ENCODE data around the gene MCTP1.
A peak's percentile ranks its signal among the peaks of the same experiment; 100 is the strongest.

MCTP1 gene

GRCh38 chr5:94928891-94929290 lies 356.0 kb downstream of the MCTP1 start:
- no peak for DNase-seq

- no peak for DNase-seq
Measured at GRCh38 chr5:94920570-94920969, 364.3 kb downstream of the MCTP1 start.

GRCh38 chr5:94916619-94917018 lies 368.3 kb downstream of the MCTP1 start:
- DNase-seq: no peak

GRCh38 chr5:94911276-94911675 lies 373.6 kb downstream of the MCTP1 start:
- no peak for DNase-seq

GRCh38 chr5:94910721-94911120 lies 374.2 kb downstream of the MCTP1 start:
- DNase-seq: no peak

- no peak for DNase-seq
Measured at GRCh38 chr5:94908889-94909480, 375.9 kb downstream of the MCTP1 start.

GRCh38 chr5:94906750-94907149 lies 378.1 kb downstream of the MCTP1 start:
- DNase-seq: no peak

- no peak for DNase-seq
Measured at GRCh38 chr5:94903726-94904125, 381.2 kb downstream of the MCTP1 start.

- peak in 1 of 5 experiments; percentile 34 for DNase-seq
Measured at GRCh38 chr5:94901191-94901979, 383.5 kb downstream of the MCTP1 start.

GRCh38 chr5:94900006-94900505 lies 384.8 kb downstream of the MCTP1 start:
- DNase-seq: no peak

- DNase-seq: no peak
Measured at GRCh38 chr5:94893412-94894135, 391.3 kb downstream of the MCTP1 start.

GRCh38 chr5:94891972-94892371 lies 392.9 kb downstream of the MCTP1 start:
- DNase-seq: no peak

GRCh38 chr5:94891565-94891964 lies 393.3 kb downstream of the MCTP1 start:
- no peak for DNase-seq

GRCh38 chr5:94890907-94891306 lies 394.0 kb downstream of the MCTP1 start:
- DNase-seq: no peak

- DNase-seq: no peak
Measured at GRCh38 chr5:94888674-94889073, 396.2 kb downstream of the MCTP1 start.

- no peak for DNase-seq
Measured at GRCh38 chr5:94885931-94886330, 399.0 kb downstream of the MCTP1 start.

GRCh38 chr5:94884311-94884710 lies 400.6 kb downstream of the MCTP1 start:
- no peak for DNase-seq

- DNase-seq: no peak
Measured at GRCh38 chr5:94872526-94872925, 412.4 kb downstream of the MCTP1 start.

GRCh38 chr5:94870511-94871183 lies 414.2 kb downstream of the MCTP1 start:
- DNase-seq: no peak

- DNase-seq: no peak
Measured at GRCh38 chr5:94869921-94870320, 415.0 kb downstream of the MCTP1 start.

GRCh38 chr5:94863951-94864350 lies 420.9 kb downstream of the MCTP1 start:
- no peak for DNase-seq

- DNase-seq: no peak
Measured at GRCh38 chr5:94857111-94857510, 427.8 kb downstream of the MCTP1 start.

GRCh38 chr5:94856257-94856800 lies 428.6 kb downstream of the MCTP1 start:
- no peak for DNase-seq
